SU-DHL-6 (cell line): ENCODE data around the gene ZMYND8.

Experiments
- EZH2phosphoT487 ChIP-seq: fragments of 200-600 bp; sonication (generic), shearing (Covaris generic); conservative IDR thresholded peaks from 2 replicates; pipeline ENCODE4 v1.6.1; 2018; ENCODE audit warnings: mild to moderate bottlenecking, antibody characterized with exemption, low read length, moderate library complexity, mixed read lengths
- TF ChIP-seq, protein P1 (sequence below): fragments of 200-600 bp; sonication (generic); IDR thresholded peaks from one replicate; pipeline ENCODE4 v1.5.1; 2017; ENCODE audit warnings: antibody characterized with exemption, mild to moderate bottlenecking, low read length, moderate library complexity; ENCODE audit not compliant: insufficient read depth, poor library complexity, severe bottlenecking

DNA sequence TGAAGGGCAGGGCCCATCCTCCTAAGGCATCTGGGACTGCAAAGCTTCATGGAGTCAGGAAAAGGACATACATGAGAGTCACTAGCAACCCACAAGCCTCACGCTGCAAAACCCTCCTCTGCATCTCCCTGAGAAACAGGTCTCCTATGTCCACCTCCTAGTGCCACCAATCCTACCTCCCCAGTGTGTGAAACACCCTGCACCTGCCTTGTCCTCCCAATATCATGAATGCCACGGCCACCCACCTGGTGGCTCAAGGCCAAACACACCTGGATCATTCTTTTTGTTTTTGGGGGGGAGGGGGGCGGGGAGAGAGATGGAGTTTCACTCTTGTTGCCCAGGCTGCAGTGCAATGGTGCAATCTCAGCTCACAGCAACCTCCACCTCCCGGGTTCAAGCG is 90.5 kb downstream of the ZMYND8 start:
- TF ChIP-seq, protein P1, sequence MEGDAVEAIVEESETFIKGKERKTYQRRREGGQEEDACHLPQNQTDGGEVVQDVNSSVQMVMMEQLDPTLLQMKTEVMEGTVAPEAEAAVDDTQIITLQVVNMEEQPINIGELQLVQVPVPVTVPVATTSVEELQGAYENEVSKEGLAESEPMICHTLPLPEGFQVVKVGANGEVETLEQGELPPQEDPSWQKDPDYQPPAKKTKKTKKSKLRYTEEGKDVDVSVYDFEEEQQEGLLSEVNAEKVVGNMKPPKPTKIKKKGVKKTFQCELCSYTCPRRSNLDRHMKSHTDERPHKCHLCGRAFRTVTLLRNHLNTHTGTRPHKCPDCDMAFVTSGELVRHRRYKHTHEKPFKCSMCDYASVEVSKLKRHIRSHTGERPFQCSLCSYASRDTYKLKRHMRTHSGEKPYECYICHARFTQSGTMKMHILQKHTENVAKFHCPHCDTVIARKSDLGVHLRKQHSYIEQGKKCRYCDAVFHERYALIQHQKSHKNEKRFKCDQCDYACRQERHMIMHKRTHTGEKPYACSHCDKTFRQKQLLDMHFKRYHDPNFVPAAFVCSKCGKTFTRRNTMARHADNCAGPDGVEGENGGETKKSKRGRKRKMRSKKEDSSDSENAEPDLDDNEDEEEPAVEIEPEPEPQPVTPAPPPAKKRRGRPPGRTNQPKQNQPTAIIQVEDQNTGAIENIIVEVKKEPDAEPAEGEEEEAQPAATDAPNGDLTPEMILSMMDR = no peak
- TF ChIP-seq EZH2phosphoT487 = no peak
